Measurements from ENCODE around the gene TLR4.

Gene TLR4

GRCh38 chr9:117704024-117704575 is at the start of gene TLR4:
TLR4 (plus strand) TSS chr9:117704403; CDS start chr9:117704473, 70 bp downstream.
- no peak for TF ChIP-seq EZH2phosphoT487 (conservative IDR thresholded peaks at IDR 0.05; ENCODE audit: low read length)
- no peak for TF ChIP-seq CTCF (IDR thresholded peaks at IDR 0.05; ENCODE audit: insufficient read depth, low read length, poor library complexity, severe bottlenecking)
- Histone ChIP-seq H3K36me3 (ENCODE audit: low read length) (no peaks in the 10 kb centered on the region), H3K9ac (ENCODE audit: low read length) (peak within 1 kb of the TSS; percentile 58), H3F3A (ENCODE audit: insufficient read depth) (no peaks in the 10 kb centered on the region), H3K9me2 (replicated peaks; ENCODE audit: insufficient read depth, low read length) (no peaks in the 10 kb centered on the region), H3K9me3 (ENCODE audit: insufficient read depth, low read length) (no peaks in the 10 kb centered on the region), H2AFZ (ENCODE audit: low read depth, low read length, severe bottlenecking) (peak within 1 kb of the TSS; percentile 73), H3K27me3 (ENCODE audit: low read length) (no peaks in the 10 kb centered on the region), H3K27ac (ENCODE audit: low read depth, low read length) (peak within 1 kb of the TSS; percentile 54), H3K4me2 (ENCODE audit: low read depth, low read length, poor library complexity, severe bottlenecking) (peak within 1 kb of the TSS; percentile 70), H4K20me1 (ENCODE audit: low read depth, low read length) (no peaks in the 10 kb centered on the region), H3K4me3 (ENCODE audit: insufficient read depth, low read length, poor library complexity, severe bottlenecking) (peak within 1 kb of the TSS; percentile 54), H3K79me2 (ENCODE audit: insufficient read depth, low read length) (no peaks in the 10 kb centered on the region)

- no peaks in the 10 kb centered on the region for H3K9me2 ChIP-seq (replicated peaks; ENCODE audit: insufficient read depth, low read length)
- H3K9ac ChIP-seq (ENCODE audit: low read length): no peak overlapping the region
- H3K9me3 ChIP-seq (ENCODE audit: insufficient read depth, low read length): no peaks in the 10 kb centered on the region
- H4K20me1 ChIP-seq (ENCODE audit: low read depth, low read length): no peaks in the 10 kb centered on the region
- no peak overlapping the region for H3K4me2 ChIP-seq (ENCODE audit: low read depth, low read length, poor library complexity, severe bottlenecking)
- H3F3A ChIP-seq (ENCODE audit: insufficient read depth): no peaks in the 10 kb centered on the region
- H3K79me2 ChIP-seq (ENCODE audit: insufficient read depth, low read length): no peaks in the 10 kb centered on the region
- H3K27ac ChIP-seq (ENCODE audit: low read depth, low read length): no peak overlapping the region
- no peak overlapping the region for H2AFZ ChIP-seq (ENCODE audit: low read depth, low read length, severe bottlenecking)
- H3K27me3 ChIP-seq (ENCODE audit: low read length): no peaks in the 10 kb centered on the region
- H3K4me3 ChIP-seq (ENCODE audit: insufficient read depth, low read length, poor library complexity, severe bottlenecking): no peak overlapping the region
- H3K36me3 ChIP-seq (ENCODE audit: low read length): no peaks in the 10 kb centered on the region
- TF ChIP-seq EZH2phosphoT487 (conservative IDR thresholded peaks at IDR 0.05; ENCODE audit: low read length) (no peak), CTCF (IDR thresholded peaks at IDR 0.05; ENCODE audit: insufficient read depth, low read length, poor library complexity, severe bottlenecking) (no peak)
Measured at GRCh38 chr9:117656002-117656401, 48.2 kb upstream of the TLR4 start.

GRCh38 chr9:117662651-117663050 is 41.6 kb upstream of the TLR4 start:
- Histone ChIP-seq H3K27me3 (ENCODE audit: low read length) (no peaks in the 10 kb centered on the region), H3K4me3 (ENCODE audit: insufficient read depth, low read length, poor library complexity, severe bottlenecking) (no peak overlapping the region), H3K9me2 (replicated peaks; ENCODE audit: insufficient read depth, low read length) (no peaks in the 10 kb centered on the region), H3K9ac (ENCODE audit: low read length) (no peak overlapping the region), H4K20me1 (ENCODE audit: low read depth, low read length) (no peaks in the 10 kb centered on the region), H2AFZ (ENCODE audit: low read depth, low read length, severe bottlenecking) (no peak overlapping the region), H3K4me2 (ENCODE audit: low read depth, low read length, poor library complexity, severe bottlenecking) (no peak overlapping the region), H3K79me2 (ENCODE audit: insufficient read depth, low read length) (no peaks in the 10 kb centered on the region), H3K9me3 (ENCODE audit: insufficient read depth, low read length) (no peaks in the 10 kb centered on the region), H3K27ac (ENCODE audit: low read depth, low read length) (no peak overlapping the region), H3K36me3 (ENCODE audit: low read length) (no peaks in the 10 kb centered on the region), H3F3A (ENCODE audit: insufficient read depth) (no peaks in the 10 kb centered on the region)
- TF ChIP-seq CTCF (IDR thresholded peaks at IDR 0.05; ENCODE audit: insufficient read depth, low read length, poor library complexity, severe bottlenecking): no peak
- no peak for TF ChIP-seq EZH2phosphoT487 (conservative IDR thresholded peaks at IDR 0.05; ENCODE audit: low read length)
